Bronchial epithelial cell (primary cell): ENCODE measurements around the gene ZPR1. TPM values are rescaled to one million over a fixed set of nuclear protein-coding genes. Genes with fewer than 3 reads are reported as not detected.

Experiments used
- DNase-seq: peaks from one replicate; pipeline ENCODE4 v3.0.0-alpha.2; 2010; ENCODE audit warnings: low read depth
- FAIRE-seq: peaks from 2 replicates; lab custom pipeline; 2011; peaks lifted over from hg19 to GRCh38; lab: Jason Lieb, UNC
- H3K27me3 ChIP-seq: 2 replicates; pipeline ENCODE4 v1.5.1; 2011; ENCODE audit warnings: low read length; ENCODE audit not compliant: control insufficient read depth, insufficient read depth
- H3K36me3 ChIP-seq: 2 replicates; pipeline ENCODE4 v1.5.1; 2011; ENCODE audit warnings: low read length; ENCODE audit not compliant: control insufficient read depth, insufficient read depth
- H3K4me3 ChIP-seq: 2 replicates; pipeline ENCODE4 v1.5.1; 2011; ENCODE audit warnings: mild to moderate bottlenecking, low read depth, low read length, control low read depth
- total RNA-seq: library from RNA; depleted of rRNA; stranded (reverse); fragments of >200 nt; gene quantifications from 2 replicates; pipeline ENCODE4 v1.2.1, GENCODE V29; 2014
- TF ChIP-seq, protein P1 (sequence below): IDR thresholded peaks from 2 replicates; pipeline ENCODE4 v1.5.1; 2011; ENCODE audit warnings: mild to moderate bottlenecking, moderate library complexity, low read length, control low read depth, inconsistent platforms; ENCODE audit not compliant: insufficient read depth, severe bottlenecking

Gene ZPR1
- total RNA-seq, 1 donor from 2014 or later: 74.2 TPM

DNA sequence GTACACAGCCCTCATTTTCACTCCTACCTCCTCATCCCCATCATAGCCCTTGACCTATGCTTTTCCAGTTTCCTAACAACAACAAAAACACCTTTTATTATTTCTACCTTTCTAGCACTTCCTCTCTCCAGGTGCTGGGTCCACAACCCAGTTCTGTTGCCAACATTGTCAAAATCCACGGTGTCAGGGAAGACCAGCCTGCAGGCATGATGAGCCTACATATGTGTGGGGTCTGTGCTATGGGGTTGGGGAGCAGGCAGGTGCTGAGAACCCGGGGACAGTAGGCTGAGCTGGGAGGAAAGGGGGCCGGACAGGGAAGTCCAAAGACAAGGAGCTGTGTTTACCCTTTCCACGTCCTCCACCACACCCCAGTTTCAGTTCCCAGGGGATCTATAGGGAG lies 711 bp upstream of the ZPR1 start:
- Histone ChIP-seq H3K36me3 (peaks cover 19% of the 10 kb centered on the region), H3K27me3 (no peaks in the 10 kb centered on the region), H3K4me3 (peak overlapping the region; percentile 86)
- DNase-seq (no peak), FAIRE-seq (no peak)
- TF ChIP-seq, protein P1, sequence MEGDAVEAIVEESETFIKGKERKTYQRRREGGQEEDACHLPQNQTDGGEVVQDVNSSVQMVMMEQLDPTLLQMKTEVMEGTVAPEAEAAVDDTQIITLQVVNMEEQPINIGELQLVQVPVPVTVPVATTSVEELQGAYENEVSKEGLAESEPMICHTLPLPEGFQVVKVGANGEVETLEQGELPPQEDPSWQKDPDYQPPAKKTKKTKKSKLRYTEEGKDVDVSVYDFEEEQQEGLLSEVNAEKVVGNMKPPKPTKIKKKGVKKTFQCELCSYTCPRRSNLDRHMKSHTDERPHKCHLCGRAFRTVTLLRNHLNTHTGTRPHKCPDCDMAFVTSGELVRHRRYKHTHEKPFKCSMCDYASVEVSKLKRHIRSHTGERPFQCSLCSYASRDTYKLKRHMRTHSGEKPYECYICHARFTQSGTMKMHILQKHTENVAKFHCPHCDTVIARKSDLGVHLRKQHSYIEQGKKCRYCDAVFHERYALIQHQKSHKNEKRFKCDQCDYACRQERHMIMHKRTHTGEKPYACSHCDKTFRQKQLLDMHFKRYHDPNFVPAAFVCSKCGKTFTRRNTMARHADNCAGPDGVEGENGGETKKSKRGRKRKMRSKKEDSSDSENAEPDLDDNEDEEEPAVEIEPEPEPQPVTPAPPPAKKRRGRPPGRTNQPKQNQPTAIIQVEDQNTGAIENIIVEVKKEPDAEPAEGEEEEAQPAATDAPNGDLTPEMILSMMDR: no peak

DNA sequence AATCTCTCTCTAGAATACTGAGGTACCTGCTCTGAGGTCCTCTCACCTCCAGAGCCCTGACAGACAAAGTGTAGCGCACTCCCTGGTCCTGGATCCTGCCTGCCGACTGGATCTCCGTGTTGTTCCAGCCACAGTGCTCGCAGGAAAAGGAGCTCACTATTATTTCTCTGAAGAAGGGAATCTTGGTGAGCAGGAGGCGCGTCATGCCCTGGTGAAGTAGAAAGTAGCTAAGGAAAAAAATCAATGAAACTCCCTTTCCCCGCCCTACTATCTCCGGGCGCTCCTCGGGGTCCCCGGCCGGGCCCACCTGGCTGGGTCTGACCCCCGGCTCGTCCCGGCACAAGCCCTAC lies 412 bp downstream of the ZPR1 start:
- Histone ChIP-seq H3K4me3 (peak overlapping the region; percentile 86), H3K36me3 (peaks cover 21% of the 10 kb centered on the region), H3K27me3 (no peaks in the 10 kb centered on the region)
- TF ChIP-seq, protein P1: no peak
- peak; percentile 10 for DNase-seq
- FAIRE-seq: no peak

DNA sequence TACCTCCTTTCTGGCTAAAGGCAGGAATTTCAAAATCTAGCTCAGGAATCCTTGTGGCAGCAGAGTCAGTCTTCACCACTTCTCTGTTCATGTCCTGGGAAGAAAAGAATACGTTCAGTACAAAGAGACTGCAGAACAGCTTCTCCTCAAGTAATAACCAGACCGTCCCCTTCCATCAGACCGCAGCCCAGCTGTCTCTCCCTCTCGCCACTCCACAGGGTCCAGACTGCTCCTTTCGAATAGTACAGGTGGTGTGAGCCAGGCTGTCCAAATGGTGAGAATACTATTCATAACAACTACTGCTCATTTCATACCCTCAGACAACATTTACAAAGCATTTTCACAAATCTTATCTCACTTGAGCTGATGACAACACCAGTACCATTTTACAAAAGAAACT lies 857 bp downstream of the ZPR1 start:
- Histone ChIP-seq H3K27me3 (no peaks in the 10 kb centered on the region), H3K36me3 (peaks cover 24% of the 10 kb centered on the region), H3K4me3 (peak overlapping the region; percentile 86)
- TF ChIP-seq, protein P1: no peak
- FAIRE-seq (no peak), DNase-seq (no peak)

DNA sequence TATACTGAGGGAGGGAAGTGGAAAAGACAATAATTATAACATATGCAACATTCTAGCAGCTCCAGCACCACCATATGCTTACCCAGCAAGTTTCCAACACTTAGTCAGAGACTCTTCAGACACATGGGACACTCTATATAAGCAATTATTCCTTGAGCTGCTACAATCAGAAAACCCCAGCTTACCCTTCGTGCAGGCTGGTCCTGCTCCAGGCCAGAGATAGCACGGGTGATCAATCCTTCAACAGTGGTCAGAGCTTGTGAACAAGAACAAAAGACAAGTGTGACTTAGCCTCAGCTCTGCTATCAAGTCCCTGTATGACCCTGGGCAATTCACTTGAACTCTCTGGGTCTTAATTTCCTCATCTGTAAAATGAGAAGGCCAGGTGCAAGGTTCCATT lies 1.5 kb downstream of the ZPR1 start:
- FAIRE-seq: no peak
- peaks cover 25% of the 10 kb centered on the region for H3K36me3 ChIP-seq

DNA sequence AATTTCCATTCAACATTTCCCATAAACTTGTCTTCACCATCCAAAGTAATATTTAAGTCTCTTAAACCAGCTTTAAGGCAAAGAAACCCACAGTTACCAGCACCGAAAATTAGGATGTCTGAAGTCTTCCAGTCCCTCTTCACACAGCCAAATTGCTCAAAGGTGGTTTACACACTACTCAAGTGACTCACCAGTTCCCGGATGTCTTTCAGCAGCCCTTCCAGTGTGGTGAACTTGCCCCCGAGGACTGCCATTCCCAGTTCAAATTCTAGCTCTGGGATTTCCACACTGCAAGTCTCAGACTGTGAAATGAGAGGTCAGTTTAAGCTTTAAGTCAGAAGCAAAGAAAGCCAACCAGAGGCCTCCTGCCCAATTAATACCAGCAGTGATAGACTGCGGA lies 5.1 kb downstream of the ZPR1 start:
- Histone ChIP-seq H3K27me3 (no peaks in the 10 kb centered on the region), H3K36me3 (peaks cover 43% of the 10 kb centered on the region), H3K4me3 (no peak overlapping the region)
- peak; percentile 73 for DNase-seq
- TF ChIP-seq, protein P1: no peak
- no peak for FAIRE-seq

More for the DNA sequence above, 1.5 kb downstream of the ZPR1 start:
- no peak for DNase-seq
- Histone ChIP-seq H3K4me3 (no peak overlapping the region), H3K27me3 (no peaks in the 10 kb centered on the region)
- TF ChIP-seq, protein P1: no peak

DNA sequence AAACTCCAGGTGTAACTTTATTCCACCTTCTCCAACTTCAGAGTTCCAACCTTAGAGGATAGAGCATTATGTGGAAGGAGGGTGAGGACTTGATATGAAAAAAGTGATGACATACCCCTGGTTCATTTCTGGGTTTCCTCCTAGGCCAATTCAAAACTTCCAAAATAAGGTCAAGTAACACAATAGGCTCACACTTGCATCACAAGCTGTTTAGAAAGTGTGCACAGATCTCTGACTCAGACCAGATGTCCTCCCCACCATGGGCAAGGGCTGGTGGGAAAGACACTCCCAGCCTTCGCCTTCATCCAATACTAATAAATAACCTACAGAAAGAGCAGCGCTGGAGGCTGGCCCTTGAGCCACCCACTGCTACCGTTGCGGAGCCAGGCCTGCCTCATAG lies 9.3 kb downstream of the ZPR1 start:
- TF ChIP-seq, protein P1: no peak
- FAIRE-seq (no peak), DNase-seq (no peak)

More for the DNA sequence above, 9.3 kb downstream of the ZPR1 start:
- no peak overlapping the region for H3K4me3 ChIP-seq
- no peaks in the 10 kb centered on the region for H3K27me3 ChIP-seq
- peaks cover 25% of the 10 kb centered on the region for H3K36me3 ChIP-seq
